ENCODE measurements around the gene PACS1.

Gene PACS1

GRCh38 chr11:66176650-66177049 is 106.6 kb downstream of the PACS1 start:
- in situ Hi-C loops (cut with MboI; ENCODE audit: low sequenced_read_pairs): no loop called here

GRCh38 chr11:66178183-66178582 is 108.1 kb downstream of the PACS1 start:
- in situ Hi-C loops (cut with MboI; ENCODE audit: low sequenced_read_pairs): no loop called here

GRCh38 chr11:66178871-66179270 is 108.8 kb downstream of the PACS1 start:
- in situ Hi-C loops (cut with MboI; ENCODE audit: low sequenced_read_pairs): no loop called here

GRCh38 chr11:66181632-66182315 is 111.7 kb downstream of the PACS1 start:
- in situ Hi-C loops (cut with MboI; ENCODE audit: low sequenced_read_pairs): no loop called here

GRCh38 chr11:66183494-66184048 is 113.5 kb downstream of the PACS1 start:
- in situ Hi-C loops (cut with MboI; ENCODE audit: low sequenced_read_pairs): no loop called here

GRCh38 chr11:66184728-66185127 is 114.7 kb downstream of the PACS1 start:
- in situ Hi-C loops (cut with MboI; ENCODE audit: low sequenced_read_pairs): no loop called here

GRCh38 chr11:66186470-66186869 is 116.4 kb downstream of the PACS1 start:
- in situ Hi-C loops (cut with MboI; ENCODE audit: low sequenced_read_pairs): no loop called here

GRCh38 chr11:66187453-66187852 is 117.4 kb downstream of the PACS1 start:
- in situ Hi-C loops (cut with MboI; ENCODE audit: low sequenced_read_pairs): no loop called here

GRCh38 chr11:66188580-66188979 is 118.5 kb downstream of the PACS1 start:
- in situ Hi-C loops (cut with MboI; ENCODE audit: low sequenced_read_pairs): no loop called here

GRCh38 chr11:66189031-66189745 is 119.1 kb downstream of the PACS1 start:
- in situ Hi-C loops (cut with MboI; ENCODE audit: low sequenced_read_pairs): no loop called here

- in situ Hi-C loops (cut with MboI; ENCODE audit: low sequenced_read_pairs): no loop called here
Observed at GRCh38 chr11:66190786-66191185, 120.7 kb downstream of the PACS1 start.

GRCh38 chr11:66192181-66192863 is 122.2 kb downstream of the PACS1 start:
- in situ Hi-C loops (cut with MboI; ENCODE audit: low sequenced_read_pairs): no loop called here

- in situ Hi-C loops (cut with MboI; ENCODE audit: low sequenced_read_pairs): no loop called here
Observed at GRCh38 chr11:66194391-66194790, 124.3 kb downstream of the PACS1 start.

GRCh38 chr11:66195867-66196266 is 125.8 kb downstream of the PACS1 start:
- in situ Hi-C loops (cut with MboI; ENCODE audit: low sequenced_read_pairs): no loop called here

GRCh38 chr11:66203847-66204246 is 133.8 kb downstream of the PACS1 start:
- in situ Hi-C loops (cut with MboI; ENCODE audit: low sequenced_read_pairs): no loop called here

GRCh38 chr11:66204412-66204811 is 134.3 kb downstream of the PACS1 start:
- in situ Hi-C loops (cut with MboI; ENCODE audit: low sequenced_read_pairs): no loop called here

GRCh38 chr11:66207816-66208215 is 137.7 kb downstream of the PACS1 start:
- in situ Hi-C loops (cut with MboI; ENCODE audit: low sequenced_read_pairs): no loop called here

GRCh38 chr11:66211100-66211499 is 141.0 kb downstream of the PACS1 start:
- in situ Hi-C loops (cut with MboI; ENCODE audit: low sequenced_read_pairs): no loop called here

- in situ Hi-C loops (cut with MboI; ENCODE audit: low sequenced_read_pairs): no loop called here
Observed at GRCh38 chr11:66216911-66217310, 146.8 kb downstream of the PACS1 start.

- in situ Hi-C loops (cut with MboI; ENCODE audit: low sequenced_read_pairs): no loop called here
Observed at GRCh38 chr11:66218036-66218435, 148.0 kb downstream of the PACS1 start.

GRCh38 chr11:66218846-66219620 is 149.0 kb downstream of the PACS1 start:
- in situ Hi-C loops (cut with MboI; ENCODE audit: low sequenced_read_pairs): no loop called here

Measured in HL-60/S4 treated with phorbol 12-myristate 13-acetate at 8.2 ng/mL for 4 days and 3 days (cell line).